Neural progenitor cell (in vitro differentiated cells): ENCODE measurements around the gene GPRIN2.

Experiments
- CTCF ChIP-seq: fragments of 200-600 bp; sonication (generic); IDR thresholded peaks from 2 replicates; pipeline ENCODE4 v1.5.1; 2017; ENCODE audit warnings: antibody characterized with exemption, mild to moderate bottlenecking
- EZH2 ChIP-seq: fragments of 200-600 bp; sonication (generic); IDR thresholded peaks from 2 replicates; pipeline ENCODE4 v1.6.1; 2017; ENCODE audit warnings: antibody characterized with exemption, mild to moderate bottlenecking, moderate library complexity
- EZH2phosphoT487 ChIP-seq: fragments of 200-600 bp; sonication (generic); IDR thresholded peaks from 2 replicates; pipeline ENCODE4 v1.6.1; 2017; ENCODE audit warnings: antibody characterized with exemption

DNA sequence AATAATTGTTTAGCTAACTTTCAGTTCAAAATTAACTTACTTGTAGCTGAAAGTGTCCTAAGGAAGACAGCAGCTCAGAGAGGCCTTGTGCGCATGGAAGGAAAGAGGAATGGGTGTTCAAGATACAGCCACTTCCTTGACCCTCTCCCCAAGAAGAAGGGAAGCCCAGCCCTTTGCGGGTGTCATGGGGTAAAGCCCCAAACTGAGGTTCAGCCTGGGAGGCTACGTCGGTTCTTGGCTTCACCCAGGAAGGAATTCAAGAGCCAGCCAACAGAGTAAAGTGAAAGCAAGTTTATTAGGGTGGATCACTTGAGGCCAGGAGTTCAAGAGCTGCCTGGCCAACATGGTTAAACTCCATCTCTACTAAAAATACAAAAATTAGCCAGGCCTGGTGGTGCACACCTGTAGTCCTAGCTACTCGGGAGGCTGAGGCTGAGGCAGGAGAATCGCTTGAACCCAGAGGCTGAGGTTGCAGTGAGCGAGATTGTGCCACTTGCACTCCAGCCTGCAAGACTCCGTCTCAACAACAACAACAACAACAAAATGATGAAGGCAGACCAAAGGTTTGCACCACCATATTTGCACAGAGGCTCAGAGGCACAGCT lies 15.9 kb downstream of the GPRIN2 start:
- TF ChIP-seq CTCF (no peak), EZH2phosphoT487 (peak; percentile 16), EZH2 (no peak)
